Measurements from ENCODE around the gene NCOA1.

- TF ChIP-seq YY1 (IDR thresholded peaks at IDR 0.05; ENCODE audit: insufficient read depth, insufficient read length) (no peak), ZNF274 (IDR thresholded peaks at IDR 0.05; ENCODE audit: low read depth, low read length) (no peak), SUZ12 (IDR thresholded peaks at IDR 0.05; ENCODE audit: extremely low read depth, insufficient read depth, insufficient read length) (no peak)
Measured at GRCh38 chr2:24459224-24460161, 31.6 kb upstream of the NCOA1 start.

Data from NT2/D1 (cell line).